Left renal cortex interstitium (tissue), 4 donors: ENCODE data around the gene PHTF2. TPM values are rescaled to one million over a fixed set of nuclear protein-coding genes. Genes with fewer than 3 reads are reported as not detected.

Experiments
- DNase-seq, 4 donors: peaks; one replicate each; pipeline ENCODE4 v3.0.0-alpha.2; 2013; ENCODE audit warnings: low read depth in 4 of 4, low spot score in 2 of 4, missing footprints in 1 of 4
- polyA plus RNA-seq, 4 donors: library from polyadenylated mRNA; unstranded; fragments of 120-200 nt; gene quantifications; one replicate each; pipeline ENCODE4 v1.2.1, GENCODE V29; 2013; ENCODE audit not compliant: insufficient read length in 4 of 4

PHTF2 gene
- polyA plus RNA-seq, 4 donors = 20.7 to 32.3 (median 25.4) TPM

DNA sequence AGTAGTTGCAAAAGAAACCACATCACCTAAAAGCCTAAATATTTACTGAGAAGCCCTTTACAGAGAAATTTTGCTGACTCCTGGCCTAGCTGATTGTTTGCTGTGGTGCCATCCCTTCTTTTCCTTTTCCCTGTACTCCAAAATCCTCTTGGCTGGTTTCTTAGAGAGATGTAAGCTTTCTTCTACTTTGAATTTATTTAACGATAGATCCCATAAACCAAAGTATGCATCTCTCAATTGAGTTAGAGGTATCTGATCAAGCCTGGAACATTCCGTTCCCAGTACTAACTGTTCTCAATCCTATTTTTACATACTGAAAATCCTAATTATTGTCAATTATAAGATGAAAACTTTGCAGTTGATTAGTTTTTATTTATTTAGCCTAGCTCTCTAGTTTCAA is 6.6 kb upstream of the PHTF2 start:
- DNase-seq = no peak

DNA sequence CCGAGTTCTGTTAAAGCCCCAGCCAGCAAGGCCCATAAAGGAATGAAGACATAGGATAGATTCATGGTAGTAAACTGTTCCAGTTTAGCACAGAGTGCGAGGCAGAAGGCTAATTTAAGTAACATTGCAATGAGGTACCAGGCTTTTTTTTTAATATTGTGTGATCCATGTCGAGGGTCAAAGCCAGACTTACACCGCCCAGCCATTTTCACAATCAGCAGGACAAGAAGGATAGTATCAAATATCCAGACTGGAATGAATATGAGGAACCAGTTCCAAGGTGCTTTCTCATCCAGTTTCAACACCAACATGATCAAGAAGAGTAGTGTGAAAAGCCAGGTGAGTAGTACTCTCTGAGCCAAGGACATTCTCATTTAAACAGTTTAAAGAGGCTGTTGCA is 4.6 kb upstream of the PHTF2 start:
- DNase-seq = no peak

GRCh38 chr7:77796109-77796508 is 2.5 kb upstream of the PHTF2 start:
- no peak for DNase-seq

- no peak for DNase-seq
These were observed 1.6 kb upstream of the PHTF2 start for GRCh38 chr7:77796960-77797359.

DNA sequence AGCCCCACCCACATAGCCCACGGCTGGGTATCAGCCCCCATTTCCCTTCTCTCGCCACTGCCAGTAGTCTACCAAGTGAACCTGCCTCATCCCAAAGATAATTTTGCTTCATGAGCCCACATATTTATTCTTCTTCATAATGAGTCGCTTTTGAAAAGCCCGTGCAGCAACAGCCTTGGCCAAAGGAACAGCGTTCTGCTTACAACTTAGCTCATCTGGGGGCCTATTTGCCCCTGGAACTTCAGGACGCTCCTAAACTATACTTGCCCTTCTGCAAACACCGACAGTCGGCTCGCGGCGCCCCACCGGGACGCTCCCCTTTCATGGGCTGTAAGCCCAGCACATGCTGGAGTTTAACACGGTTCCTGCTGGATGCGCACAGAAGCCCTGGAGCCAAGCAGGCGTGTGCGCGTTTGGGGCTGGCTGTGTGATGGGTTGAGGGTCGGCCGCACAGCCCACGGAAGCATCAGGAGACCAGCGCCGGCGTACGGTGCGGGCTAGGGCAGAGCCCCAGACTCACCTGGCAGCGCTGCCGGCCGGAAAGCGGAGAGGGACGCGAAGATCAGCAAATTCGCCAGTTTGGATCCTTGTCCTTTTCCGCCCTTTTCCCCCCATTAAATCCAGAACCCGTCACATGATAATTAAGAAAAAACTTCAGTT is 709 bp upstream of the PHTF2 start:
- DNase-seq = peak in 1 of 4 donors; percentile 21

DNA sequence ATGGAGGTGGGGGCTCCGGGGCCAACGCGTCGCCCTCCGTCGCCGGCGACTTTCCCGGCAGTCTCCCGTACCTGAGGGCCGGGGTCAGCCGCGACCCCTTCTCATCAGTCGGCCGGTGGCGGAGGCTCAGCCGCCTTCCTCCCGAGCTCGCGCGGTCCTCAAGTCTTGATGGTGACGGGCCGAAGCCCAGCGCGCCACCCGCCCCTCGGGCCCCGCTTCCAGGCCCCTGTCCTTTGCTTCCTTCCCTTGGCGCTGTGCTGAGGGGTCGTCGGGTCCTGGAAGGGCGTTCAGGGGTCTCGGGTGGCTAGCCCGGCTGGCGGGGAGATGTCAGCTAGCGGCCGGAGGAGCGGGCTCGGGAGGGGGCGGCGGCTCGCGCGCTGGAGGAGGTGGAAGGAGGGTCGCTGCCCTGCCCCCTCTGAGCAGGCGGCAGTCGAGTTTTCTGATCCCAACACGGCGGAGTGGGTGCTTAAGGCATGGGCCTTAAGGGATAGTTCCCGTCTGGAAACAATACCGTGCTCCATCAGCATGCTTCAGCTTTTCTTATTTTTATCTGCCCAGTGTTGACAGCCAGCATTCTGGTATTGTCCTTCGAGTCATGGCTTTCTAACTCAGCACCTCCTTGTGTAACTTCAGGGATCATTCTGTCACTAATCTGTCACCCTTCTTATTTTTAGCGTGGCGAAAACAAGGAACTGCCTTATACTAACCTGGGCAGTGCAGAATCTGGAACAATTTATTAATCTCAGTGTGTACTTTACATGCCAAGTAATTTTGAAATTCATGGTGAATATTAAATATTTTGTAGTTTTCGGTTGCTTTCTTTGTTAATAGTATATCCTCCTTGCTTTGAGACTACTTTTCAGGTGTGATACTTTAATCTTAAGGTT is 748 bp downstream of the PHTF2 start:
- DNase-seq = peak; percentile 28 to 56 (median 44)

DNA sequence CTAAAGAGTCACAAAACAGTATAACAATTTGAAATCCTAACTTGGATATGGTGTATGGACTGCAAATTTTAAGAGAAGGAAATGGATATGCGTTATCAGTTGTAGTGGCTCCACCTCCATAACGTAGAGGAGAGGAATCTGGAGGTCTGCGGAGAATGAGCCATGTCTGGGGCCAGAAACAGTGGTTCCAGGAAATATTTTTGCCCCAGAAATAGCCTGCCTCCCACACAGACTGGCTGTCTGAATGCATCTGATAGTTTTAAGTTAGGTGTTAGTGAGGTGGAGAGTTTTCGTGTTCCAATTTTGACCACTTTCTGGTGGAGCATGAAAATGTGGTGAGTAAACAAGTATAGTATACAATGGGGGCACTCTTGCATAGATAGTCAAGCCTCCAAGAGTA is 1.6 kb downstream of the PHTF2 start:
- no peak for DNase-seq

DNA sequence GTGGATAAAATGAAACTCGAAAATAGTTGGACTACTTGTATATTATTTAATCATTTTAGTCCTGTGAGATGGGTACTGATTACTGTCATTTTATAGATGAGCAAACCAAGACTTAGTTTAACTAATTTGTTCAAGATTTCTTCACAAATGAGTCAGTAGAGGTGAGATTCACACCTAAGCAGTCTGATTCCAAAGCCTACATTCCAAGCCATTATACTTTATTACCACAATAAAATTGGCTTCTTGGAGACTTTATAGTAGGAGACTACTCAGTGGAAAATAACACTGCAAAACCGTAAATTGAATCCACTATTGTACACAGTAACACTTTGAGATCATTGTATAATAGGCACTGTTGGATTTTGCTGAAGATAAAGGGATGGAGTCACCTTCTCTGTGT is 2.2 kb downstream of the PHTF2 start:
- no peak for DNase-seq

DNA sequence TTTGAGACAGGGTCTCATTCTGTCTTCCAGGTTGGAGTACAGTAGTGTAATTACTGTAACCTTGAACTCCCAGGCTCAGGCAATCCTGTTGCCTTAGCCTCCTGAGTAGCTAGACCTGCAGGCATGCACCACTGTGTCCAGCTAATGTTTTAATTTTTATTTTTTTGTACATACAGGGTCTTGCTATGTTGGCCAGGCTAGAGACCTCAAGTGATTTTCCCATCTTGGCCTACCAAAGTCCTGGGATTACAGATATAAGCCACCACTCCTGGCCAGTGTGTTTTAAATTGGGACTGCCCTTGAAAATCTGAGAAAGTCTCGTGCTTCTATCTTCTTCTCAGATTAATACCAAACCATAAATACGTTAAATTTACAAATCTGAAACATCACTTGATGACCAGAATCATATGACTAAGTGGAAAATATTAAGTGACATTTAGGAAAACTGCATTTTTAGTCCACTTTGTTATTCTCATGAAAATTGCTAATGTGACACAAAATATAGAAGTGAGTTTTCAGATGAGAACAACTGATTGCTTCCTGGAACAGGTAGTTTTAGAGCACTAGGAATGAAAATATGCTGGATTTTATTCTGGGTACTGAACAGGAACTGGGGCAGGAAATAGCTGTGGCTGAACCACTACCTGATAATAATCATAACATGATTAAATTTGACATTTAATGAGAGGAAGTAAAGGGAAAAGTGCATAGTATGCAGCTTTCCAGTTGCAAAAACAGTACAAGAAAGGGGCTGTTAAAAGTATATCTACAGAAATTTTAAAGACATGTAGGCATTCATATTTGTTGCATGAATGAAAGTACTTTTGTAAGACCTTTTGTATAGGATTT is 4.2 kb downstream of the PHTF2 start:
- DNase-seq = no peak

DNA sequence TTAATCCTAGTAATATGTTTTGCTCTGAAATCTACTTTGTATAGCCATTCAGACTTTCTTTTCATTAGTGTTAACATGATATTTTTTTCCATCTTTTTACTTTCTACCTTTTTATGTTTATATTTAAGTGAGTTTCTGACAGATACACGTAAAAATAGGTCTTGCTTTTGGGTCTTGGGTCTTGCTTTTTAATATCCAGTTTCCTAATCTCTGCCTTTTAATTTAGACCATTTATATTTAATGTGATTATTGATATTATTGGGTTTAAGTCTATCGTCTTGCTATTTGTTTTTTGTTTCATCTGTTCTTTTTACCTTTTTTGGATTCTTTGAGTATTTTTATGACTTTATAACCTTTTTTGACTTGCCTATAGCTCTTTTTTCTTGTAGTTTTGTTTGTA is 7.9 kb downstream of the PHTF2 start:
- no peak for DNase-seq

DNA sequence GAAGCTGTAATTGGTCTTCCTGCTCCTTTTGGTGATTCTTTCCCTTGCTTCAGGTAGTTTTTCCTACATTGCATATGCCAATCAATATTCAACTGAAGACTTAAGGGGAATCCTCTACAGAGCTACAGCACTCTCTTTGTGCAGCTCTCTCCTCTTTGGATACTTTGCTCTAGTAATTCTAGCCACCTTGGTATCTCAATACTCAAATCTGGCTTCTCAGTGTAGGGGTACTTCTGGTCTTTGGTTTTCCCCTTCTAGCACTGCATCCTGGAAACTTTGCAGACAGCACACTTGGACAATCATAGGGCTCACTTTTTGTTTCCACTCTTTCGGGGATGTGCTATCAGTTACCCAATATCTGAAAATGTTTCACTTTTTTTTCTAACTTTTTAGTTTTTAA is 9.9 kb downstream of the PHTF2 start:
- DNase-seq = no peak

- no peak for DNase-seq
These were observed 13.1 kb downstream of the PHTF2 start for GRCh38 chr7:77811516-77812289.

DNA sequence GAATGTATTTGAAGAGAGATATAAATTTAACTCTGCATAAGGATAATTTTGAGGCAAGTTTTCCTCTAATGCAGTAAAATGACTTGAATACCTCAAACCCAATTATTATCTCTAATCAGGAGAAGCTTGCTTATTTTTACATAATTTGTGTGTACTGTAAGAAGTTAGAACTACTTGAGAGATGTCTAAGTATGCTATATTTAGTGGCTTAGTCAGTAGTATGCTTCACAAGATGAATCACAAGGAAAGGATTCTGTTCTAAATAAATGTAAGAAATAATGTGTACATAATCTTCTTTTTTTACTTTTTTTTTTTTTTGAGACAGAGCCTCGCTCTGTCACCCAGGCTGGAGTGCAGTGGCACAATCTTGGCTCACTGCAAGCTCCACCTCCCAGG is 13.7 kb downstream of the PHTF2 start:
- DNase-seq = no peak

DNA sequence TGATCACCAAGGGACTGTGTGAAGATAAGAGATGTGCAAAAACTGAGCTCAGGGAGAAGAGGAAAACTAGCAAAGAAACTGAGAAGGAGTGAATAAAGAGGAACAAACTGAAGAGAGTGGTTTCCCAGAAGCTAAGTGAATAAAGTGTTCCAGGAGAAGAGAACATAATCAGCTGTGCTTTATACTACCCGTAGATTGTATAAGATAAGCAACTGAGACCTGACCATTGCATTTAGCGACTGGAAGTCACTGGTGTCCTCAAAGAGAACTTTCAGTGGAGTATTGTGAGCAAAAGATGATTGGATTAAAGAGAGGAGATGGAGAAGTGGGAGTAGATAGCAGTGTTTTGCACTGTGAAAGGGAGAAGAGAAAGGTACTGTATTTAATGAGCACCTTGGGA is 14.6 kb downstream of the PHTF2 start:
- DNase-seq = no peak

DNA sequence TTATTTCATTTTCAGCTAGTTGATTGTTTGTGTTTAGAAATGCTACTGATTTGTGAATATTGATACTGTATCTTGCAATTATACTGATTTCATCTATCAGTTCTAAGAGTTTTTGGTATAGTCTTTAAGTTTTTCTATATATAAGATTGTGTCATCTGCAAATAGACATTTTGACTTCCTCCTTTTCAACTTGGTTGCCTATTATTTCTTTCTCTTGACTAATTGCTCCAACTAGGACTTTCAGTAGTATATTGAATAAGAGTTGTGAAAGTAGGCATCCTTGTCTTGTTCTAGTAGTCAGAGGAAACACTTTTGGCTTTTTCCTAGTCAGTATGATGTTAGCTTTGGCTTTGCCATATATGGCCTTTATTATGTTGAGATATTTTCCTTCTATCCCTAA is 20.4 kb downstream of the PHTF2 start:
- no peak for DNase-seq

- DNase-seq = no peak
These were observed 22.4 kb downstream of the PHTF2 start for GRCh38 chr7:77820967-77821366.

GRCh38 chr7:77822269-77822668 is 23.7 kb downstream of the PHTF2 start:
- no peak for DNase-seq

DNA sequence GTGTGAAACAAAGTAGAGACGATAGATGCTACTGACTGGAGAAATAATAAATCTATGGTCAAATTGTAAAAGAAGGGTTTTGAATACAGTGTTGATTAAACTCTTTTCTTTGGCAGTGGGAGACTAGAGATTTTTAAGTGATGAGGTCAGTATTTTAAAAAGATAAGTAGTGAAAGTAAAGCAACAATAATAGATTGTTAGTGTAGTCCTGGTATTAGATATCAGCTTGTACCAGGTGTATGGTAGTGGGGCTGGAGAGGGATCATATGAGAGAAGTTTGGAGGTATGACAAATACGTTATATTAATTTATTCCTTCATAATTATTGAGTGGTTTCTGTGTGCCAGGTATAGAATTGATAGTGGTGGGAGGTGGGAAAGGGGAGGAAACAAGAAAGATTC is 25.2 kb downstream of the PHTF2 start:
- no peak for DNase-seq

- no peak for DNase-seq
These were observed 26.1 kb downstream of the PHTF2 start for GRCh38 chr7:77824636-77825035.

GRCh38 chr7:77825131-77825530 is 26.6 kb downstream of the PHTF2 start:
- no peak for DNase-seq

DNA sequence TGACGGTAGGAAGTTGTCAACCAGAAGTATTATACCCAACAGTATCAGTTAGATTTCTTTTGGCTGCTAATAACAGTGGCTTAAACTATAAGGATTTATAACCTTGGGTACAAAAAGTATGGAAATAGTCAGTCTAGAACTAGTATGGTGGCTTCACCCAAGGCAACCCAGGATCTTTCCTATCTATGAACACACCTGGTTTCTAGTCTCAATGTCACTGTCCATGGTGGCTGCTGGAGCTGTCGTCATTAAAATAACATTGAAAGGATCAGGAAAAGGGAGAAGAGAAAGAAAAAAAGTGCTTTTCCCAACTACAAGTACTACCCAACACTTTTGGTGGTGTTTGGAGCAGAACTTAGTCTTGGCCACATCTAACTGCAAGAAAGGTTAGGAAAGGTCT is 27.7 kb downstream of the PHTF2 start:
- no peak for DNase-seq
